ENCODE measurements around the gene RINT1.

DNA sequence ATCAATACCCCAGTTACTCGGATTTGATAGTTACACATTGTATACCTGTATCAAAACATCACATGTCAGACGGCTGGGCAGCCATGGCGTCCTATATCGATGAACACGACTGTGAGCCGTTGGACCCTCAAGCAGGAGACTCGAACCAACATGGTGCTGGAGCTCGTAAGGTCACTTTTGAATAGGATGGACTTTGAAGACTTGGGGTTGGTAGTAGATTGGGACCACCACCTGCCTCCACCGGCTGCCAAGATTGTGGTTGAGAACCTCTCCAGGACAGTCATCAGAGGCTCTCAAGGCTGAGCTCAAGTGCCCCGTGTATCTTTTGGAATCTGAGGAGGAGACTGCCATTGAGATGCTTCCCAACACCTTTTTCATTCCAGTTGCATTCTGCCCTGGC is 1.9 kb upstream of the RINT1 start:
- TF ChIP-seq, protein P1, sequence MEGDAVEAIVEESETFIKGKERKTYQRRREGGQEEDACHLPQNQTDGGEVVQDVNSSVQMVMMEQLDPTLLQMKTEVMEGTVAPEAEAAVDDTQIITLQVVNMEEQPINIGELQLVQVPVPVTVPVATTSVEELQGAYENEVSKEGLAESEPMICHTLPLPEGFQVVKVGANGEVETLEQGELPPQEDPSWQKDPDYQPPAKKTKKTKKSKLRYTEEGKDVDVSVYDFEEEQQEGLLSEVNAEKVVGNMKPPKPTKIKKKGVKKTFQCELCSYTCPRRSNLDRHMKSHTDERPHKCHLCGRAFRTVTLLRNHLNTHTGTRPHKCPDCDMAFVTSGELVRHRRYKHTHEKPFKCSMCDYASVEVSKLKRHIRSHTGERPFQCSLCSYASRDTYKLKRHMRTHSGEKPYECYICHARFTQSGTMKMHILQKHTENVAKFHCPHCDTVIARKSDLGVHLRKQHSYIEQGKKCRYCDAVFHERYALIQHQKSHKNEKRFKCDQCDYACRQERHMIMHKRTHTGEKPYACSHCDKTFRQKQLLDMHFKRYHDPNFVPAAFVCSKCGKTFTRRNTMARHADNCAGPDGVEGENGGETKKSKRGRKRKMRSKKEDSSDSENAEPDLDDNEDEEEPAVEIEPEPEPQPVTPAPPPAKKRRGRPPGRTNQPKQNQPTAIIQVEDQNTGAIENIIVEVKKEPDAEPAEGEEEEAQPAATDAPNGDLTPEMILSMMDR (conservative IDR thresholded peaks at IDR 0.05 in 1 of 2, IDR thresholded peaks at IDR 0.05 in 1 of 2; ENCODE audit: low read depth in 1 of 2, low read length in 2 of 2): no peak
- TF ChIP-seq EZH2 (IDR thresholded peaks at IDR 0.05; ENCODE audit: low read length, missing control alignments): no peak
